Hepatocyte (in vitro differentiated cells): Measurements from ENCODE around the gene CHN1. TPM values are rescaled to one million over a fixed set of nuclear protein-coding genes. Genes with fewer than 3 reads are reported as not detected.

Source experiments
- DNase-seq: peaks from one replicate; pipeline ENCODE4 v3.0.0-alpha.2; 2016; ENCODE audit warnings: low spot score
- H2AFZ ChIP-seq: fragments of 200-600 bp; sonication (generic); 2 replicates; pipeline ENCODE4 v1.6.0; 2016; ENCODE audit warnings: antibody characterized with exemption, mild to moderate bottlenecking
- H3K27ac ChIP-seq: fragments of 200-600 bp; sonication (generic); 2 replicates; pipeline ENCODE4 v1.5.1; 2016; ENCODE audit warnings: mild to moderate bottlenecking
- H3K27me3 ChIP-seq: fragments of 200-600 bp; sonication (generic); 2 replicates; pipeline ENCODE4 v1.6.1; 2016
- H3K36me3 ChIP-seq: fragments of 200-600 bp; sonication (generic); replicated peaks from 2 replicates; pipeline ENCODE4 v1.5.1; 2016; ENCODE audit warnings: low read depth; ENCODE audit not compliant: insufficient read depth
- H3K4me1 ChIP-seq: fragments of 200-600 bp; sonication (generic); 2 replicates; pipeline ENCODE4 v1.5.1; 2016; ENCODE audit warnings: mild to moderate bottlenecking, moderate library complexity; ENCODE audit not compliant: insufficient read depth
- H3K4me2 ChIP-seq: fragments of 200-600 bp; sonication (generic); 2 replicates; pipeline ENCODE4 v1.6.0; 2016
- H3K4me3 ChIP-seq: fragments of 200-600 bp; sonication (generic); 2 replicates; pipeline ENCODE4 v1.5.1; 2016; ENCODE audit warnings: mild to moderate bottlenecking
- H3K79me2 ChIP-seq: fragments of 200-600 bp; sonication (generic); 2 replicates; pipeline ENCODE4 v1.6.0; 2017; ENCODE audit warnings: mild to moderate bottlenecking
- H3K9me2 ChIP-seq: fragments of 200-600 bp; sonication (generic); replicated peaks from 2 replicates; pipeline ENCODE4 v1.6.0; 2017; ENCODE audit warnings: mild to moderate bottlenecking; ENCODE audit not compliant: insufficient read depth
- H3K9me3 ChIP-seq: fragments of 200-600 bp; sonication (generic); 2 replicates; pipeline ENCODE4 v1.5.1; 2016; ENCODE audit warnings: low read depth, mild to moderate bottlenecking
- H4K20me1 ChIP-seq: fragments of 200-600 bp; sonication (generic); 2 replicates; pipeline ENCODE4 v1.6.0; 2016; ENCODE audit warnings: mild to moderate bottlenecking; ENCODE audit not compliant: insufficient read depth, poor library complexity, severe bottlenecking
- EZH2 ChIP-seq: fragments of 200-600 bp; sonication (generic); IDR thresholded peaks from 2 replicates; pipeline ENCODE4 v1.6.1; 2016; ENCODE audit warnings: antibody characterized with exemption, mild to moderate bottlenecking, borderline replicate concordance
- EZH2phosphoT487 ChIP-seq: fragments of 200-600 bp; sonication (generic); IDR thresholded peaks from one replicate; pipeline ENCODE4 v1.6.1; 2018; ENCODE audit warnings: antibody characterized with exemption, mild to moderate bottlenecking, low read depth, moderate library complexity; ENCODE audit not compliant: unreplicated experiment, severe bottlenecking
- WGBS: methylation state at CpG from one replicate; pipeline ENCODE4 v1.1.6; 2016; ENCODE audit warnings: low lambda C conversion rate; ENCODE audit errors: missing lambda C conversion rate; 5-methylcytosine and 5-hydroxymethylcytosine counted together
- polyA plus RNA-seq: library from polyadenylated mRNA; unstranded; fragments of >200 nt; fragmentation: Nextera tagmentation; extraction: Ambion mirVana; gene quantifications from 2 replicates; pipeline ENCODE4 v1.2.1, GENCODE V29; 2016
- total RNA-seq: library from RNA; depleted of rRNA; stranded (reverse); fragments of >200 nt; gene quantifications from 2 replicates; pipeline ENCODE4 v1.2.3, GENCODE V29; 2014
- TF ChIP-seq, protein P1 (sequence below): fragments of 200-600 bp; sonication (generic); IDR thresholded peaks from 2 replicates; pipeline ENCODE4 v1.5.1; 2016; ENCODE audit warnings: antibody characterized with exemption, mild to moderate bottlenecking; ENCODE audit not compliant: poor library complexity

CHN1 gene
- total and polyA plus RNA-seq, 2 experiments from 2014 or later, result 19.2 to 23.0 TPM

DNA sequence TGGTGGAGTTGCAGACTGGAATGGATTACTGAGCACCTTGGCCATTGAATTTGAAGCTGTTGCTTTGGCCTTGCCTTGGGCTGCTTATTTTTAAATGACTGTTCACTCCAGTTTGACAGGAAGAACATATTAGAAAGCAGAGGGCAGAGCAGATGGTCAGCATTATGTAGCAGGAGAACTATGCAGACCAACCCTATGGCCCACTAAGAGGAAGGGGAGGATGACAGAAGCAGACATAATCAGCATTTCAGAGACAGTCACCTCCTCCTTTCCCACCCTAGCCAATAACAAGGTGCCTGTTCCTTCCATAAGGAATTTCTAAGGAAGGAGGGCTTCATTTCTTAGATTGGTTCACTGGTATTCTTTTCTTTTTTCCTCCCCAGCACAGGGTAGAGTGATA is 243.3 kb downstream of the CHN1 start:
- peaks cover 15% of the 10 kb centered on the region for H3K4me1 ChIP-seq
- no peaks in the 10 kb centered on the region for H3K79me2 ChIP-seq
- H3K9me2 ChIP-seq, result no peaks in the 10 kb centered on the region
- H3K27me3 ChIP-seq, result no peaks in the 10 kb centered on the region
- H3K36me3 ChIP-seq, result no peaks in the 10 kb centered on the region
- H2AFZ ChIP-seq, result no peak overlapping the region
- no peak for DNase-seq
- H3K4me3 ChIP-seq, result no peak overlapping the region
- no peaks in the 10 kb centered on the region for H3K9me3 ChIP-seq
- no peak overlapping the region for H3K27ac ChIP-seq
- H3K4me2 ChIP-seq, result no peak overlapping the region
- TF ChIP-seq EZH2phosphoT487, result no peak
- TF ChIP-seq EZH2, result no peak
- TF ChIP-seq, protein P1, sequence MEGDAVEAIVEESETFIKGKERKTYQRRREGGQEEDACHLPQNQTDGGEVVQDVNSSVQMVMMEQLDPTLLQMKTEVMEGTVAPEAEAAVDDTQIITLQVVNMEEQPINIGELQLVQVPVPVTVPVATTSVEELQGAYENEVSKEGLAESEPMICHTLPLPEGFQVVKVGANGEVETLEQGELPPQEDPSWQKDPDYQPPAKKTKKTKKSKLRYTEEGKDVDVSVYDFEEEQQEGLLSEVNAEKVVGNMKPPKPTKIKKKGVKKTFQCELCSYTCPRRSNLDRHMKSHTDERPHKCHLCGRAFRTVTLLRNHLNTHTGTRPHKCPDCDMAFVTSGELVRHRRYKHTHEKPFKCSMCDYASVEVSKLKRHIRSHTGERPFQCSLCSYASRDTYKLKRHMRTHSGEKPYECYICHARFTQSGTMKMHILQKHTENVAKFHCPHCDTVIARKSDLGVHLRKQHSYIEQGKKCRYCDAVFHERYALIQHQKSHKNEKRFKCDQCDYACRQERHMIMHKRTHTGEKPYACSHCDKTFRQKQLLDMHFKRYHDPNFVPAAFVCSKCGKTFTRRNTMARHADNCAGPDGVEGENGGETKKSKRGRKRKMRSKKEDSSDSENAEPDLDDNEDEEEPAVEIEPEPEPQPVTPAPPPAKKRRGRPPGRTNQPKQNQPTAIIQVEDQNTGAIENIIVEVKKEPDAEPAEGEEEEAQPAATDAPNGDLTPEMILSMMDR, result no peak
- no peaks in the 10 kb centered on the region for H4K20me1 ChIP-seq

DNA sequence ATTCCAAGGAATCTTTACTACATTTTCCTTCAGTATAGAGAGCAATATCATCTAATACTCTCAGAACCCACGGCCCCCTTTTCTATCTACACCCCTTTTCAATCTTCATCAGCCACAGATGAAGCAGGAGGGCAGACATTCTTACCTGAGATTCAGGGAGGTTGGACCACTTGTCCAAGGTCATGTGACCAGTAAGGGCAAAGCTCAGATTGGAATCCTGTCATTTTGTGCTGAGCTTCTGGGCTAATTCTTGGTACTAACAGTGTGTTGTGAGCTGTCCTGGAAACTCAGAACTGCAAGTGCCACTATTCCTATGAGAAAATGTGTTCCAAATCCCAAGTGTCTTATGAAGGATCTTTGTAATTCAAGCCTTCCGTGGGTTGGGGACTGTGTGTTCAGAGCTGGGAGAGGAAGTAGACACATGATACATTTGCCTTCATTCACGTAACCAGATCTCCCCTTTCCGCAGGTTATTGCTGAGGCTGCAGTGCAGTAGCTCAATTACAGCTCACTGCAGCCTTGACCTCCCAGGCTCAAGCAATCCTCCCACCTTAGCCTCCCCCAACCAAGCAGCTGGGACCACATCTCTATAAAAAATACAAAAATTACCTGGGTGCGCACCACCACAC is 244.2 kb downstream of the CHN1 start:
- Histone ChIP-seq H3K79me2 (no peaks in the 10 kb centered on the region), H3K4me1 (peaks cover 15% of the 10 kb centered on the region), H3K27ac (no peak overlapping the region), H3K9me2 (no peaks in the 10 kb centered on the region), H3K4me2 (no peak overlapping the region), H3K27me3 (no peaks in the 10 kb centered on the region), H4K20me1 (no peaks in the 10 kb centered on the region), H3K9me3 (no peaks in the 10 kb centered on the region), H3K36me3 (no peaks in the 10 kb centered on the region), H2AFZ (no peak overlapping the region), H3K4me3 (no peak overlapping the region)
- 85% methylated on average over 5 of the region's 5 CpGs for WGBS
- TF ChIP-seq, protein P1, result no peak
- TF ChIP-seq EZH2 (no peak), EZH2phosphoT487 (no peak)
- no peak for DNase-seq

DNA sequence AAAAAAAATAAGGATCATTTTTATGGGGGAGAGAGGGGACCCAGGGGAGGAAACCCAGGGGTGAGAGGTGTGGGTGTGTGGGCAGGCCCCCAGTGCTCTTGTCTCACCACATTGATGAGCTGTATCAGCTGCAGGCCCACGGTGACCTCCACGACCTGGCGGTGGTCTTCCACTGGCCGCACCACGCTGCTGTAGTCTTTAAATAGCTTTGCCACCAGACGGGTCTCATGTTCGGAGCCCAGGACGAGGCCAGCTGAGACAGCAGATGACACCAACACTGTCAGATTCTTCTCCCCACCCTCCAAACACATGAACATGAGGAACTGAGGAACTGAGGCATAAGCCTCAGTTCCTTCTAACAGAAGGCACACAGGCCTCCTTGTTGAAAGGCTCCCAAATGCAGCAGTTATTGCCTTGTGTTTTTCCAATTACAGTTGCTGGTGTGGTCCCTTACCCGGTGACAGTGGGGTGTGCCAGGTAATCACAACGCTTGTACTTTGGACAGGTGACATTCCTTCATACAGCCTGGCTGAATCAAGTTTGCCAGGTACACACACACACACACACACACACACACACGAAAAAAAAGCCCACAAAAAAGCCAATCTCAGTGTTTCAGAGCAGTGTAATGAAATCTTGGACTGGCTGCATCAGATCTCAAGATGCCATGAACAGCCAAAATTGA is 245.7 kb downstream of the CHN1 start:
- Histone ChIP-seq H4K20me1 (no peaks in the 10 kb centered on the region), H3K9me3 (no peaks in the 10 kb centered on the region), H3K27me3 (no peaks in the 10 kb centered on the region), H3K79me2 (no peaks in the 10 kb centered on the region), H2AFZ (no peak overlapping the region), H3K27ac (peak overlapping the region; percentile 64), H3K4me2 (no peak overlapping the region), H3K36me3 (no peaks in the 10 kb centered on the region), H3K4me3 (no peak overlapping the region), H3K9me2 (no peaks in the 10 kb centered on the region), H3K4me1 (peaks cover 15% of the 10 kb centered on the region)
- 85% methylated on average over 11 of the region's 11 CpGs for WGBS
- TF ChIP-seq EZH2, result no peak
- TF ChIP-seq, protein P1, result no peak
- no peak for TF ChIP-seq EZH2phosphoT487
- peak; percentile 47 for DNase-seq
